ENCODE measurements around the gene MCAT. TPM values are rescaled to one million over a fixed set of nuclear protein-coding genes. Genes with fewer than 3 reads are reported as not detected.

MCAT gene, protein sequence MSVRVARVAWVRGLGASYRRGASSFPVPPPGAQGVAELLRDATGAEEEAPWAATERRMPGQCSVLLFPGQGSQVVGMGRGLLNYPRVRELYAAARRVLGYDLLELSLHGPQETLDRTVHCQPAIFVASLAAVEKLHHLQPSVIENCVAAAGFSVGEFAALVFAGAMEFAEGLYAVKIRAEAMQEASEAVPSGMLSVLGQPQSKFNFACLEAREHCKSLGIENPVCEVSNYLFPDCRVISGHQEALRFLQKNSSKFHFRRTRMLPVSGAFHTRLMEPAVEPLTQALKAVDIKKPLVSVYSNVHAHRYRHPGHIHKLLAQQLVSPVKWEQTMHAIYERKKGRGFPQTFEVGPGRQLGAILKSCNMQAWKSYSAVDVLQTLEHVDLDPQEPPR
- total RNA-seq (2022; extraction: Qiagen RNA extraction; ENCODE audit: low read depth): 16.5 to 28.9 TPM (median 23.8 TPM) in 5 replicates

DNA sequence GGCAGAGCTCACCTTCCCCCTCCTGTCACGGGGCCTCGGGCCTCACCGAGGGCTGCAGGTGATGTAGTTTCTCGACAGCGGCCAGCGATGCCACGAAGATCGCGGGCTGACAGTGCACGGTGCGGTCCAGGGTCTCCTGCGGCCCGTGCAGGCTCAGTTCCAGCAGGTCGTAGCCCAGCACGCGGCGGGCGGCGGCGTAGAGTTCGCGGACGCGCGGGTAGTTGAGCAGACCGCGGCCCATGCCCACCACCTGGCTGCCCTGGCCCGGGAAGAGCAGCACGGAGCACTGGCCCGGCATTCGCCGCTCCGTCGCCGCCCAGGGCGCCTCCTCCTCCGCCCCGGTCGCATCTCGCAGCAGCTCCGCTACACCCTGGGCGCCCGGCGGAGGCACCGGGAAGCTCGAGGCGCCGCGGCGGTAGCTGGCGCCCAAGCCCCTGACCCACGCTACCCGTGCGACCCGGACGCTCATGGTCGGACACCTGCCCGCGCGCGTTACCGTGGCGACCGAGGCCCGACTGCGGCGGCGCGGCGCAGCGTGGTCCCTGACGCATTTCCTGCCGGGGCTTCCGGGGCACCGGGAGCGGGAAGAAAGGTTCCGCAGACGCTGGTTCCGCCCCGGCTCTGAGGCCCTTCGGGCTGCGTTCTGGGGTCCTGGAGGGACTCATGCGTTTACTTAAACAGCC is at the start of gene MCAT:
TSS of gene MCAT (minus strand) at position 519 of the 683 bp plus-strand sequence. CDS start at position 469, 50 bp downstream.

DNA sequence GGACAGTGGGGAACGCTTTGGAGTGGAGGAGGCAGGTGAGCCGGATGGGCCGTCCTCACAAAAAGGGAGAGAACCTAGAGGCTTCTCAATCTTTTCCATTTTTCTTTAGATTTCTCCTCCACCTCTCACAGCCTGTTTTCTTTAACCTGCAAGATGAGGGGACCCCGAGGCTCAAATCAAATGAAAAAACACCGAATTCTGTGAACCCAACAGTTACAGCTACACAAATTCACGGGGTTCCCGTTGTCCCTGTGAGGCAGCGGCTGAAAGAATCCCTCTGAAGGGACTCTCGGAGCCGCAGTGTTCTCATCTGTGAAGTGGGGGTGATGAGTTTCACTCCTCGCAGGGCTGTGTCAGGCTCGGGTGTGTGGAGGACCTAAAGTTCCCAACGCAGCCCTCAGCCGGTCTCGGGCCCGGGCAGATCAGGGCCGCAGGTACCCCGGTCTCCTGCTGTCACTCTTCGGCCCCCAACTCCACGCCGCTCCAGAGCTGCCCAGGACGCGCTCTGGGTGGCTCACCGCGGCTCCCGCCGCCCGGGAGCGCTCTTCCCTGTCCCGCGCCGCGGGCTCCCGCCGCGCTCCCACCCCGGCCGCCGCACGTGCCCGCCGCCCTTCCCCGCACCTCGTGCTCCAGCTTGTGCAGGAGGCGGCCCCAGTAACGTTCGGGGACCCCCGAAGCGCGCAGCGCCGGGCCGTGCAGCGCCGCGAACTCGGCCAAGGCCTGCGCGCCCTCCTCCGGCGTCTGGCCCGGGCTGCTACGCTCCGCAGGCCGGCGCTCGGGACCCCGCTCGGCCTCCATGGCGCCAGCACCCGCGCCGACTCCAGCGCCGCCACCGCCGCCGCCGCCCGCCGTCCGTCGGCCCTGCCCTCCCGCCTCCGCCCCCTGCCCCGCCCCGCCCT is 43.3 kb upstream of the MCAT start, which contains the start of gene TTLL12:
TSS of gene TTLL12 (minus strand) at position 863 of the 899 bp plus-strand sequence. CDS start at position 798, 65 bp downstream.

DNA sequence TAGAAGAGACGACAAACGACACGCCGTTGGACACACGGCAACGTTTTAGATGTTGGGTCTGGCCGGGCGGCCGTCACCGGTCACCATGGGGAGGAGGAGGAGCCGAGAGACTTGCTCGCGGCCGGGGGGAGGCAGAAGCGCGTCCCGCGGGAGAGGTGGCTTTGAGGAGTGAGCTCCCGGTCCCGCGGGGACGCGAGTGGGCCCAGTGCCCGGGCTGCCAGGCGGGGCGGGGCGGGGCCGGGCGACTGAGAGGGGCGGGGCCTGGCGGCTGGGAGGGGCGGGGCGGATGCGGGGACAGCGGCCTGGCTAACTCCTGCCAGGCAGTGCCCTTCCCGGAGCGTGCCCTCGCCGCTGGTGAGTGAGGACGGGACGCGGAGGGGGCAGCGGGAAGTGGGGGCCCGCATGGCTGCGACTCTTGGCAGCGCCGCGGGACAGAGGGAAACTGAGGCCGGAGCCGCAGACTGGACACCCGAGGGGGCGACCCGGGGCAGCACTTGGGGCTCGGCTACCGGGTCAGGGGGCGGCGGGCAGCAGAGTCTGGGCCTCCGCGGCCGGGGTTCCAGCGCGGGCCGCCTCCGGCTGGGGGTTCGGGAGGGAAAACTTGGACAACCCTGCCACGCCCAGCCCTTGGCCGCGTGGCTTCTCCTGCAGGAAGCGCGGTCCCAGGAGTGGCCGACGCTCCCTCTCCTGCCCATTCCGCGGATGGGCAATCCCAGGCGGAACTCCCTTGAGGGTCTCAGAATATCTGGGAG is 8.2 kb upstream of the MCAT start, which contains the start of gene TSPO:
TSS of gene TSPO (plus strand) at position 309 of the 752 bp plus-strand sequence. CDS start 7,680 bp downstream, outside the sequence.

DNA sequence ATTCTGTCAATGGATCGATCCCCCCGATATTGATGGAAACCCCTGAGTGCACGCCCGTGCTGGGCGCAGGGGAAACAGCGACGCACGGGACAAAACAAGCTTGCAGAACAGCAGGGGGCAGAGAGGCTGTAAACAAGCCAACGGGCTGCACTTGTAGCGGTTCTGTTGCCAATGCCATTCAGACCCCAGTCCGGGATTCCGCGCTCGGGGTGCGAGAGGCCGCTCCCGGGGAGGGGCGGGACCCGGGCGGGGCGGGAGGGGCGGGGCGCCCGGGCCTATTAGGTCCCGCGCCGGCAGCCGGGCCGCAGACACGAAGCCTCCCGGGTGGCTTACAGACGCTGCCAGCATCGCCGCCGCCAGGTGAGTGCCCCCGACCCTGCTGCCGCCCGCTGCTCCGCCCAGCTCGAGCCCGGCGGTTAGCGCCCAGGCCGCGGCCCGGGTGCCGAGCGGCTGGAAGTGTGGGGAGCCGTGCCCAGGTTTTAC is 32.7 kb downstream of the MCAT start, which contains the start of gene BIK:
TSS of gene BIK (plus strand) at position 307 of the 483 bp plus-strand sequence. CDS start 13,273 bp downstream, outside the sequence.

GRCh38 chr22:43088984-43089717 is 54.0 kb downstream of the MCAT start, which contains the start of gene TTLL1:
Gene TTLL1, minus strand, starts transcription at chr22:43089391. Its CDS starts 13,805 bp downstream, at chr22:43075586.

Other genes with a start within 250 kb of the MCAT start
- 63.1 to 69.9 TPM (median 66.0 TPM) in 5 replicates for gene PACSIN2, start 128.2 kb downstream of the MCAT start, total RNA-seq (2022; extraction: Qiagen RNA extraction; ENCODE audit: low read depth)
- 2.0 to 2.5 TPM (median 2.1 TPM) in 5 replicates for gene TTLL1, start 54.0 kb downstream of the MCAT start, total RNA-seq (2022; extraction: Qiagen RNA extraction; ENCODE audit: low read depth)
- 0.86 to 1.4 TPM (median 1.0 TPM) in 5 replicates for gene BIK, start 32.6 kb downstream of the MCAT start, total RNA-seq (2022; extraction: Qiagen RNA extraction; ENCODE audit: low read depth)
- gene TSPO, start 8.2 kb upstream of the MCAT start, total RNA-seq (2022; extraction: Qiagen RNA extraction; ENCODE audit: low read depth): 126 to 234 TPM (median 202 TPM) in 5 replicates
- gene TTLL12, start 43.7 kb upstream of the MCAT start, total RNA-seq (2022; extraction: Qiagen RNA extraction; ENCODE audit: low read depth): 17.8 to 23.4 TPM (median 22.0 TPM) in 5 replicates
- 0.03 to 0.15 TPM (median 0.14 TPM) in 5 replicates for gene SCUBE1, start 200.0 kb upstream of the MCAT start, total RNA-seq (2022; extraction: Qiagen RNA extraction; ENCODE audit: low read depth)

Measured in A549 treated with CpdA at 1 μM for 4 hours (cell line).